ENCODE data around the gene NT5M.

GRCh38 chr17:17394494-17394893 is 91.3 kb downstream of the NT5M start:
- no peak for TF ChIP-seq EZH2phosphoT487 (IDR thresholded peaks at IDR 0.05; ENCODE audit: borderline replicate concordance, low read length)
- no peak for TF ChIP-seq CTCF (conservative IDR thresholded peaks at IDR 0.05; ENCODE audit: low read depth, low read length)
